GM12891 (cell line): ENCODE measurements around the gene TSHZ3.

Source experiments
- PAX5 ChIP-seq: IDR thresholded peaks from 2 replicates; pipeline ENCODE4 v1.6.1; 2011; ENCODE audit warnings: low read length, moderate library complexity, mild to moderate bottlenecking; ENCODE audit not compliant: insufficient read depth, severe bottlenecking
- POLR2A ChIP-seq: IDR thresholded peaks from 2 replicates; pipeline ENCODE4 v1.6.1; 2011; ENCODE audit warnings: low read depth, low read length, control low read depth
- POLR2AphosphoS5 ChIP-seq: IDR thresholded peaks from 2 replicates; pipeline ENCODE4 v1.6.1; 2011; ENCODE audit warnings: low read depth, low read length, control low read depth
- POU2F2 ChIP-seq: IDR thresholded peaks from 2 replicates; pipeline ENCODE4 v1.6.1; 2011; ENCODE audit warnings: low read depth, mild to moderate bottlenecking, control low read depth, low read length, moderate library complexity
- SPI1 ChIP-seq: IDR thresholded peaks from 2 replicates; pipeline ENCODE4 v1.6.1; 2011; ENCODE audit warnings: low read depth, low read length, control low read depth
- TAF1 ChIP-seq: IDR thresholded peaks from 2 replicates; pipeline ENCODE4 v1.6.1; 2011; ENCODE audit warnings: low read depth, low read length, control low read depth

GRCh38 chr19:31392464-31392863, 43.2 kb upstream of the TSHZ3 start:
- TF ChIP-seq POLR2A, result no peak
- no peak for TF ChIP-seq POLR2AphosphoS5
- no peak for TF ChIP-seq TAF1
- no peak for TF ChIP-seq SPI1
- no peak for TF ChIP-seq POU2F2
- no peak for TF ChIP-seq PAX5
